ENCODE results near the gene STRIP2. TPM values are rescaled to one million over a fixed set of nuclear protein-coding genes. Genes with fewer than 3 reads are reported as not detected.

The STRIP2 gene
- total and polyA plus RNA-seq, 7 experiments from 2014 or later, result 0.14 to 21.4 (median 0.27) TPM; not detected in 3

DNA sequence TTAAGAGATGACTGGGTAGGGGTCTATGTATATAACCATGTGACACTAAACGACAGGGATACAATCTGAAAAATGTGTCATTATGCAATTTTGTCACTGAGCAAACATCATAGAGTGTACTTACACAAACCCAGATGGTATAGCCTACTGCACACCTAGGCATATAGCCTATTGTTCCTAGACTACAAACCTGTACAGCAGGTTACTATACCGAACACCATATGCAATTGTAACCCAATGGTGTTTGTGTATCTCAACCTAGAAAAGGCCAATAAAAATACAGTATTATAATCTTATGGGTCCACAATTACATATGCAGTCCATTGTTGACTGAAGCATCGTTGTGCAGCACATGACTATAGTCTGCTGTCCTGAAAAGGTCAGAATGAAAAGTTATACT, 22.9 kb downstream of the STRIP2 start:
- intact Hi-C loops (cut with micrococcal nuclease), result no loop called here
- Histone ChIP-seq H3K27me3 (ENCODE audit: control insufficient read depth in 2 of 2, insufficient read depth in 2 of 2, low read length in 2 of 2) (no peaks in the 10 kb centered on the region), H3K4me1 (ENCODE audit: control insufficient read depth in 2 of 2, insufficient read depth in 2 of 2, low read length in 2 of 2) (no peaks in the 10 kb centered on the region), H3K9me3 (ENCODE audit: control insufficient read depth in 2 of 3, low read length in 3 of 3) (no peaks in the 10 kb centered on the region), H3K36me3 (ENCODE audit: control insufficient read depth in 2 of 3, insufficient read depth in 3 of 3, low read length in 3 of 3) (no peaks in the 10 kb centered on the region), H3K27ac (ENCODE audit: low read depth, low read length) (no peak overlapping the region), H3K4me3 (ENCODE audit: low read length) (no peak overlapping the region)
- Mint-ChIP-seq H3K36me3 (peaks cover 0 to 9% (median 0%) of the 10 kb centered on the region in 5 donors), H3K27me3 (no peaks in the 10 kb centered on the region), H3K9me3 (no peaks in the 10 kb centered on the region), H3K27ac (no peak overlapping the region), H3K4me1 (no peaks in the 10 kb centered on the region), H3K4me3 (no peak overlapping the region)
- CTCF ChIA-PET, result no interaction called here
- DNase-seq, result no peak
- POLR2A ChIA-PET, result no interaction called here
- ATAC-seq, result no peak

DNA sequence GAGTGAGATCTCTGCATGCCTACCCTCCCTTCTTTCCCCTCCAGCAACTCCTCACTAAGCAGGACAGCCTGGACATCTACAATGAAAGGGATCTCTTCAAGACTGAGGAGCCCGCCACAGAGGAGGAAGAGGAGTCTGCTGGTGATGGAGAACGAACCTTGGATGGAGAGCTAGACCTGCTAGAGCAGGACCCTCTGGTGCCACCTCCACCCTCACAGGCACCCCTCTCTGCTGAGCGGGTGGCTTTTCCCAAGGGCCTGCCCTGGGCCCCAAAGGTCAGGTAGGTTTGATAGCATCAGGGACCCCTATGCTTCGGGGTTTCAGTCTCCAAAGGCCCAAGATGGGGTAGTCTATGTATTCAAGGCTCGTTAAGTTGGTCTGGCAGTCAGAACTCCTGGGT, 23.9 kb downstream of the STRIP2 start:
- Histone ChIP-seq H3K9me3 (ENCODE audit: control insufficient read depth in 2 of 3, low read length in 3 of 3) (no peaks in the 10 kb centered on the region), H3K36me3 (ENCODE audit: control insufficient read depth in 2 of 3, insufficient read depth in 3 of 3, low read length in 3 of 3) (no peaks in the 10 kb centered on the region), H3K27ac (ENCODE audit: low read depth, low read length) (no peak overlapping the region), H3K4me3 (ENCODE audit: low read length) (no peak overlapping the region), H3K4me1 (ENCODE audit: control insufficient read depth in 2 of 2, insufficient read depth in 2 of 2, low read length in 2 of 2) (no peaks in the 10 kb centered on the region), H3K27me3 (ENCODE audit: control insufficient read depth in 2 of 2, insufficient read depth in 2 of 2, low read length in 2 of 2) (no peaks in the 10 kb centered on the region)
- intact Hi-C loops (cut with micrococcal nuclease), result no loop called here
- POLR2A ChIA-PET, result interaction anchor here (0.6 kb wide), 1 partner anchor 15 kb away, joined by 3 read pairs; no protein-coding TSS in a partner anchor
- no peak for DNase-seq
- Mint-ChIP-seq H3K4me1 (no peaks in the 10 kb centered on the region), H3K4me3 (no peak overlapping the region), H3K36me3 (peaks cover 0 to 9% (median 0%) of the 10 kb centered on the region in 5 donors), H3K27me3 (no peaks in the 10 kb centered on the region), H3K9me3 (no peaks in the 10 kb centered on the region), H3K27ac (no peak overlapping the region)
- ATAC-seq, result no peak
- CTCF ChIA-PET, result no interaction called here

DNA sequence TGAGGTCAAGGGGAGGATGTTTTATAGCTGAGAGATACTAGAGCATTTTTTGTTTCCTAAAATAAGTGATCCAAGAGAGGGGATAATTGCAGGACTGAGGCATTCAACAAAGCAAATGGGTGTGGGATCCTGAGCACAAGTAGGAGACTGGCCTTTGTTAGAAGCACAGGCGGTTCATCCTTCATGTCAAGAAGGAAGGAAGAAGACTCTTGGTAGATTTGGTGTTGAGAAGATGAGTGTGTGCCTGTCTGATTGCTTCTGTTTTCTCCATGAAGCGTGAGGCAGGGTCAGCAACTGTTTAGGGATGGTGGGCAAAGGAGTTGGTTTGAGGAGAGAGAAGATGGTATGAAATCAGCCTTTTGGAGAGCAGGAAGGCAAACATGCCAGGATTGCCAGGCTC, 27.6 kb downstream of the STRIP2 start:
- Histone ChIP-seq H3K36me3 (ENCODE audit: control insufficient read depth in 2 of 3, insufficient read depth in 3 of 3, low read length in 3 of 3) (no peaks in the 10 kb centered on the region), H3K27me3 (ENCODE audit: control insufficient read depth in 2 of 2, insufficient read depth in 2 of 2, low read length in 2 of 2) (no peaks in the 10 kb centered on the region), H3K9me3 (ENCODE audit: control insufficient read depth in 2 of 3, low read length in 3 of 3) (no peaks in the 10 kb centered on the region), H3K4me1 (ENCODE audit: control insufficient read depth in 2 of 2, insufficient read depth in 2 of 2, low read length in 2 of 2) (no peaks in the 10 kb centered on the region), H3K27ac (ENCODE audit: low read depth, low read length) (no peak overlapping the region), H3K4me3 (ENCODE audit: low read length) (no peak overlapping the region)
- Mint-ChIP-seq H3K4me3 (no peak overlapping the region), H3K27me3 (no peaks in the 10 kb centered on the region), H3K36me3 (peaks cover 0 to 9% (median 0%) of the 10 kb centered on the region in 5 donors), H3K27ac (no peak overlapping the region), H3K9me3 (no peaks in the 10 kb centered on the region), H3K4me1 (no peaks in the 10 kb centered on the region)
- intact Hi-C loops (cut with micrococcal nuclease), result no loop called here
- ATAC-seq (no peak), DNase-seq (no peak)
- POLR2A ChIA-PET, result no interaction called here
- CTCF ChIA-PET, result interaction anchor here (0.6 to 0.9 kb wide), 2 partner anchors 10 to 89 kb away, joined by 3 read pairs; no protein-coding TSS in a partner anchor

DNA sequence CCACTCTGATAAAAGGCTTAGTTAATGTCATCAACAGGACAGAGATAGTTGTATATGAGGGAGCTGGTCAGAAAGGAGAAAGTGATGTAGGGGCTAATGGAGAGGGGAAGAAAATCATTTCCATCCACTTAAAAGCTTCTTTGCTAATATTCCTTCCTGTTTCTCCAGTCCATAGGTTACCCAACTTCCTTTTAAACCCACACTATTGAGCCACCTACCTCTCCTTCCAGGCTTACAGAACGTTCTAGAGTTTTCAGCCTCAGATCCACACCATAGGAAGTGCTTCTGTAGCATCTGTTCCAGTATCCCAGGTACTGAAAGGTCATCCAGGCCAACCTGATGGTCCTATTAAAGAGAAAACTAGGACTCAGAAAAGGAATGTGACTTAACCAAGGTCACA, 28.2 kb downstream of the STRIP2 start:
- no peak overlapping the region for H3K4me3 Mint-ChIP-seq
- no peaks in the 10 kb centered on the region for H3K36me3 ChIP-seq (ENCODE audit: control insufficient read depth in 2 of 3, insufficient read depth in 3 of 3, low read length in 3 of 3)
- H3K9me3 Mint-ChIP-seq, result no peaks in the 10 kb centered on the region
- no peak overlapping the region for H3K27ac Mint-ChIP-seq
- CTCF ChIA-PET, result interaction anchor here (1.0 kb wide), 1 partner anchor 9 kb away, joined by 3 read pairs; no protein-coding TSS in a partner anchor
- ATAC-seq (no peak), DNase-seq (no peak)
- POLR2A ChIA-PET, result no interaction called here
- H3K27me3 ChIP-seq (ENCODE audit: control insufficient read depth in 2 of 2, insufficient read depth in 2 of 2, low read length in 2 of 2), result no peaks in the 10 kb centered on the region
- H3K4me1 Mint-ChIP-seq, result no peaks in the 10 kb centered on the region
- no peaks in the 10 kb centered on the region for H3K27me3 Mint-ChIP-seq
- H3K36me3 Mint-ChIP-seq, result peaks cover 0 to 9% (median 0%) of the 10 kb centered on the region in 5 donors
- no peaks in the 10 kb centered on the region for H3K4me1 ChIP-seq (ENCODE audit: control insufficient read depth in 2 of 2, insufficient read depth in 2 of 2, low read length in 2 of 2)
- intact Hi-C loops (cut with micrococcal nuclease), result no loop called here
- H3K4me3 ChIP-seq (ENCODE audit: low read length), result no peak overlapping the region
- H3K27ac ChIP-seq (ENCODE audit: low read depth, low read length), result no peak overlapping the region
- no peaks in the 10 kb centered on the region for H3K9me3 ChIP-seq (ENCODE audit: control insufficient read depth in 2 of 3, low read length in 3 of 3)

DNA sequence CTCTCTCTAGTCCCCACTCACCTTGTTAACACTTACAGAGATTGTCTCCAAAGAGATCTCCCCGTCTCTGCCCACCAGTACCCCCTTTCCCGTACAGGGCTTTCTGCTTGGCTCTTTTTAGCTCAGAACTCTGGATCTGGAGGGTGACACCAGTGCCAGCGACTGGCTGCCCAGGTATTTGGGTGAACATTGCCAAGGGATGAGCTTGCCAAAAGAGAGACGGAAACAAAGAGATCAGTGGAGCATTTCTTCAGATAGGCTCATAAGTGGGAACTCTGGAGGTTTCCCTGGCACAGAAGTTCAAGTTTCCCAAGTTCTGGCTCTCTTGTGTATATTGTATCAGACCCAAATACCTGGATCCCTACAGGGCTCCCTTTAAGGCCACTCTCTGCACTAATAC, 30.0 kb downstream of the STRIP2 start:
- DNase-seq, result no peak
- no peaks in the 10 kb centered on the region for H3K27me3 ChIP-seq (ENCODE audit: control insufficient read depth in 2 of 2, insufficient read depth in 2 of 2, low read length in 2 of 2)
- intact Hi-C loops (cut with micrococcal nuclease), result no loop called here
- no peaks in the 10 kb centered on the region for H3K4me1 Mint-ChIP-seq
- ChIA-PET CTCF (interaction anchor here (0.8 kb wide), 1 partner anchor 166 kb away, joined by 3 read pairs; no protein-coding TSS in a partner anchor), POLR2A (no interaction called here)
- no peak overlapping the region for H3K4me3 ChIP-seq (ENCODE audit: low read length)
- no peak overlapping the region for H3K27ac Mint-ChIP-seq
- no peak for ATAC-seq
- H3K9me3 ChIP-seq (ENCODE audit: control insufficient read depth in 2 of 3, low read length in 3 of 3), result no peaks in the 10 kb centered on the region
- H3K27ac ChIP-seq (ENCODE audit: low read depth, low read length), result no peak overlapping the region
- H3K9me3 Mint-ChIP-seq, result no peaks in the 10 kb centered on the region
- no peaks in the 10 kb centered on the region for H3K4me1 ChIP-seq (ENCODE audit: control insufficient read depth in 2 of 2, insufficient read depth in 2 of 2, low read length in 2 of 2)
- no peaks in the 10 kb centered on the region for H3K36me3 ChIP-seq (ENCODE audit: control insufficient read depth in 2 of 3, insufficient read depth in 3 of 3, low read length in 3 of 3)
- H3K4me3 Mint-ChIP-seq, result no peak overlapping the region
- H3K36me3 Mint-ChIP-seq, result no peaks in the 10 kb centered on the region
- H3K27me3 Mint-ChIP-seq, result no peaks in the 10 kb centered on the region

DNA sequence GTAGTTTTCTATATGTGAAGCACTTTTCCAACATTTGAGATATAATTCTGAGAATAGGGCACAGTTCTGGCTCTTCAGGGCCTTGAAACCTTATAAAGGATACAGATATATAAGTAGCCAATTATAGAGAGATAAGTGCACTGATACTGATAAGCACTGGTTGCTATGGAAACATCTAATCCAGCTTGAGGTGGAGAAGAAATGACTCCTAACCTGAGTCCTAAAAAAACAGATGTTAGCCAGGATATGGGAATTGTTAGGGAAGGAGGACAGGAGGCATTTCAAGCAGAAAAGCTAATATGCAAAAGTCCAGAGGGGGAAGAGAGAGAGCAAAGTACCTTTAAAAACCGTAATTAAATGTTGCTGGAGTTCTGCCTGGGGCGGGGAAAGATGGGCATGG, 30.8 kb downstream of the STRIP2 start:
- Histone ChIP-seq H3K27ac (ENCODE audit: low read depth, low read length) (no peak overlapping the region), H3K27me3 (ENCODE audit: control insufficient read depth in 2 of 2, insufficient read depth in 2 of 2, low read length in 2 of 2) (no peaks in the 10 kb centered on the region), H3K36me3 (ENCODE audit: control insufficient read depth in 2 of 3, insufficient read depth in 3 of 3, low read length in 3 of 3) (no peaks in the 10 kb centered on the region), H3K9me3 (ENCODE audit: control insufficient read depth in 2 of 3, low read length in 3 of 3) (no peaks in the 10 kb centered on the region), H3K4me1 (ENCODE audit: control insufficient read depth in 2 of 2, insufficient read depth in 2 of 2, low read length in 2 of 2) (no peaks in the 10 kb centered on the region), H3K4me3 (ENCODE audit: low read length) (no peak overlapping the region)
- H3K27ac Mint-ChIP-seq, result no peak overlapping the region
- no peak for DNase-seq
- intact Hi-C loops (cut with micrococcal nuclease), result no loop called here
- no peaks in the 10 kb centered on the region for H3K27me3 Mint-ChIP-seq
- peaks cover 0 to 2% (median 0%) of the 10 kb centered on the region in 7 donors for H3K4me1 Mint-ChIP-seq
- no peaks in the 10 kb centered on the region for H3K9me3 Mint-ChIP-seq
- H3K4me3 Mint-ChIP-seq, result no peak overlapping the region
- ChIA-PET CTCF (interaction anchor here (0.8 kb wide), 1 partner anchor 167 kb away, joined by 3 read pairs; no protein-coding TSS in a partner anchor), POLR2A (no interaction called here)
- H3K36me3 Mint-ChIP-seq, result no peaks in the 10 kb centered on the region
- no peak for ATAC-seq

DNA sequence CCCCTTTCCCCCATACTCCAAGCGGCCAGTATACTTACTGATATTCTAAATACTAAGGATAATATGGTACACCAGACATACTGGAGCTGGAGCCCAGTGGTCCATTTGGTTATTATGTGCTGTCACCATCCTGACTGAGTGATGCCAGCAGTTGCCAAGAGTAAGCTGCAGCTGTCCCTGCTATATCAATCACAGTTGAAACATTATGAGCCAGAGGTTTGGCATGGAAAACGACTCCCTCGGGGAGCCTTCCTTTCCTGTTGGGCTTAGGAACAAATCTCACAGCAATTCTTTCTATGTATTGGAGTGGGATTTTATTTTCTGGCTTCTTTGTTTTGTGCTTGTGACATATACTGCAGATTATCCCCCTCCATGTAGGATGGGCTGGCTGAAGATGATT, 32.6 kb downstream of the STRIP2 start:
- Histone ChIP-seq H3K27ac (ENCODE audit: low read depth, low read length) (no peak overlapping the region), H3K4me3 (ENCODE audit: low read length) (no peak overlapping the region), H3K36me3 (ENCODE audit: control insufficient read depth in 2 of 3, insufficient read depth in 3 of 3, low read length in 3 of 3) (no peaks in the 10 kb centered on the region), H3K4me1 (ENCODE audit: control insufficient read depth in 2 of 2, insufficient read depth in 2 of 2, low read length in 2 of 2) (no peaks in the 10 kb centered on the region), H3K9me3 (ENCODE audit: control insufficient read depth in 2 of 3, low read length in 3 of 3) (no peaks in the 10 kb centered on the region), H3K27me3 (ENCODE audit: control insufficient read depth in 2 of 2, insufficient read depth in 2 of 2, low read length in 2 of 2) (no peaks in the 10 kb centered on the region)
- Mint-ChIP-seq H3K36me3 (no peaks in the 10 kb centered on the region), H3K9me3 (no peaks in the 10 kb centered on the region), H3K27ac (no peak overlapping the region), H3K27me3 (no peaks in the 10 kb centered on the region), H3K4me3 (no peak overlapping the region), H3K4me1 (peaks cover 0 to 12% (median 0%) of the 10 kb centered on the region in 7 donors)
- intact Hi-C loops (cut with micrococcal nuclease), result no loop called here
- no peak for ATAC-seq
- no peak for DNase-seq
- ChIA-PET POLR2A (interaction anchor here (0.7 kb wide), 1 partner anchor 13 kb away, joined by 3 read pairs; no protein-coding TSS in a partner anchor), CTCF (interaction anchor here (0.7 kb wide), 1 partner anchor 168 kb away, joined by 3 read pairs; no protein-coding TSS in a partner anchor)
